Islet precursor cell (in vitro differentiated cells): ENCODE results near the gene CADPS2.
"Not testable (repeated sequence)": the region's sequence is repeated elsewhere in the genome, so short reads cannot be mapped to it uniquely, and the experiment has no call there.

Experiments used
- DNase-seq: peaks from one replicate; pipeline ENCODE4 v3.0.0-alpha.2; 2018

CADPS2 gene

DNA sequence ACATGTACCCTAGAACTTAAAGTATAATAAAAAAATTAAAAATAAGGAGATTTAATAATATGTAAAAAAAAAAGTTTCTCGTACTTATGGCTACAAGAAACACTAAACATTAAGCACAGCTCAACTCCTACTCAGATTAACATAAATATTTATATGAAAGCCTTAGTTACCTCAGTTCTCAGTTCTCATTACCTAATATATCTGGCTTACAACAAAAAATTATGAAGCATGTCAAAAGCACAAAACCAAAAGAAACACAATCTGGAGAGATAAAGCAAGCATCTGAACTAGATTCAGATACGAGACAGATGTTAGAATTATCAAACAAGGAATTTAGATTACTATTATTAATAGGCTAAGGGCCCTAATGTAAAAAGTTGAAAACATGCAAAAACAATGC lies 227.4 kb downstream of the CADPS2 start:
- DNase-seq, result no peak

DNA sequence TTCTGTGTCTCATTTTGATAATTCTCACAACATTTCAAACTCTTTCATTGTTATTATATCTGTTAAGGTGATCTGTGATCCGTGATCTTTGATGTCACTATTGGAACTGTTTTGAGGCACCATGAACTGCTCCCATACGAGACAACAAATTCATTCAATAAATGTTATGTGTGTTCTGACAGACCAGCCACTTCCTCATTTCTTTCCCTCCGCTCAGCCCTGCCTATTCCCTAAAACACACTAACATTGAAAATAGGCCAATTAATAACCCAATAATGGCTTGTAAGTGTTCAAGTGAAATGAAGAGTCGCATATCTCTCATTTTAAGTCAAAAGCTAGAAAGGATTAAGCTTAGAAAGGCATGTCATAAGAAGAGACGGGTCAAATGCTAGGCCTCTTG lies 232.6 kb downstream of the CADPS2 start:
- no peak for DNase-seq

GRCh38 chr7:122652876-122653275 lies 233.4 kb downstream of the CADPS2 start:
- DNase-seq, result no peak

GRCh38 chr7:122651451-122651850 lies 234.8 kb downstream of the CADPS2 start:
- DNase-seq, result no peak

- no peak for DNase-seq
These were observed 243.0 kb downstream of the CADPS2 start for GRCh38 chr7:122643250-122643649.

GRCh38 chr7:122638459-122638858 lies 247.8 kb downstream of the CADPS2 start:
- no peak for DNase-seq

DNA sequence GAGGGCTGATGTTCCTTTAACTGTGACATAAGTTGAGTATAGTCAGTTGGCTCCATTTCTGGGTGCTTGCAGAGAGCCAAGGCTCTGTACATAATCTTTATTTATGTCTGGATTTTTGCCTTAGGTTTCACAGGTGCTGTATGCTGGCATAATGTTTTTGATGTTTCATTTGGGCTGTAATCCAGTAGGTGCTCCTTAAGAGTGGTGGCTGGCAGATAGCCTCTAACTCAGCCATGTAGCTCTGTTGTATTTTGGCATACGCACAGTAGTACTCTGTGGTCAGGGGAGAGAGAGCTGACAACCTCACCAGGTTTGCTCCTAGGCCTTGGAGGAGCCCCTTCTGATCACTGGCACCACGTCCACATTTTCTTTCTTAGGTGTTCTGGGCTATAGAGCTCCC lies 248.5 kb downstream of the CADPS2 start:
- no peak for DNase-seq

- DNase-seq, result not testable (repeated sequence)
These were observed 250.8 kb downstream of the CADPS2 start for GRCh38 chr7:122635481-122635880.

DNA sequence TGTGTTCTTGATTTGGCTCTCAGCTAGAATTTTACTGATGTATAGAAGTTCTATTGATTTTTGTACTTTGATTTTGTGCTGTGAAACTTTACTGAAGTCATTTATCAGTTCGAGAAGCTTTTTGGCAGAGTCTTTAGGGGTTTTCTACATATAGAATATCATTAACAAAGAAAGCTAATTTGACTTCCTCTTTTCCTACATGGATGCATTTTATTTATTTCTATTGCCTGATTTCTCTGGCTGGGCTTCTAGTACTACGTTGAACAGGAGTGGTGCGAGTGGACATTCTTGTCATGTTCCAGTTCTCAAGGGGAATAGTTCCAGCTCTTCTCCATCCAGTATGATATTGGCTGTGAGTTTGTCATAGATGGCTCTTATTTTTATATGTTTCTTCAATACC lies 252.8 kb downstream of the CADPS2 start:
- DNase-seq, result no peak

DNA sequence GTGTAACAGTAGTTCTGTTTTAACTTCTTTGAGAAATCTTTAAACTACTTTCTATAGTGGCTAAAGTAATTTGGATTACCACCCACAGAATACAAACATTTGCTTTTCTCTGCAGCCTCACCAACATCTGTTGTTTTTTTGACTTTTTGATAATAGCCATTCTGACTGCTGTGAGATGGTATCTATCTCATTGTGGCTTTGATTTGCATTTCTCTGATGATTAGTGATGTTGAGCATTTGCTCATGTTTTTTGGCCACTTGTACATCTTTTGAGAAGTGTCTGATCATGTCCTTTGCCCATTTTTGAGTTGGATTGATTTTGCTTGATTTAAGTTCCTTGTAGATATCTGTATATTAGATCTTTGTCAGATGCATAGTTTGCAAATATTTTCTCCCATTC lies 254.0 kb downstream of the CADPS2 start:
- DNase-seq, result no peak

DNA sequence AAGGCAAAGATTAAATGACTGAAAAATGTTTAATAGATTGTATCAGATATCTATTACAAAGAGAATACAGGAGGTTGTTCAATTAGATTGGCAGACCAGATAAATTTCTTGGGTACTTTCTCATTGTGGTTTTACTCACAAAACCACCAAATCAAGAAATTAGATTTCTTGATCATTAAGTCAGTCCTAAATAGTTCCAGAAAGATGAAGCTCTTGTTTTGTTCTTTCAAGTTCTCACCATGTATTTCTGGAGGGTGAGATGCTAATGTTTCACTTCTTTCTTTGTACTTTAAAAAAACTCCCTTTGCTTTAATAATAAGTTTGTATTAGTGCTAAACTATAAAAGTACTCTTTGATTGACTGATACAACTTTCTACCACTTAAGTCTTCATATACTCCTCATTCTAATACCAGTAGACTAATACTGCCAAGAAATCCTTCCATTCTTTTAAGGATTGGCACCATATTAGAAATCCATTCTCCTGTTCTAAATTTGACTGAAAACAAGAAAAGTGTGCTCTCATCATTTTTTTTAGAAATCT lies 256.8 kb downstream of the CADPS2 start:
- no peak for DNase-seq

- no peak for DNase-seq
These were observed 257.4 kb downstream of the CADPS2 start for GRCh38 chr7:122628651-122629411.

DNA sequence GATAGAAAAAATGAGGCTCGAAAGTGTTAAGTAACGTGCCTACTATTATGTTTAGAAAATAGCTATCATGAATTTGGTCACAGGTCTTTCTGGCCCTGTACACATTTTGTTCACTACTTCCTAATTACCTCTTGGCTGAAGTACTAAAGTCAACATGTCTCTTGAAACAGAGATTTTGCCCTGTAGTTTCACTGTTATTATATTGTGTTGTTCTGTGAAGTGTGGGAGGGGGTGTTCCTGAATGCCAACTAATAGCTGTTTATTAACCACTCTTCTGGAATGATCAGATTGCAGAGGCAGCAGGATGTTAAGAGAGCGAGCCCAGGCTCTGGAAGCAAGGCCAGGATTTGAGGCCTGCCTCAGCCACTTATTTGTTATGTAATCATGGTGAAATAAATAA lies 259.5 kb downstream of the CADPS2 start:
- no peak for DNase-seq

GRCh38 chr7:122622682-122623081 lies 263.6 kb downstream of the CADPS2 start:
- DNase-seq, result no peak

DNA sequence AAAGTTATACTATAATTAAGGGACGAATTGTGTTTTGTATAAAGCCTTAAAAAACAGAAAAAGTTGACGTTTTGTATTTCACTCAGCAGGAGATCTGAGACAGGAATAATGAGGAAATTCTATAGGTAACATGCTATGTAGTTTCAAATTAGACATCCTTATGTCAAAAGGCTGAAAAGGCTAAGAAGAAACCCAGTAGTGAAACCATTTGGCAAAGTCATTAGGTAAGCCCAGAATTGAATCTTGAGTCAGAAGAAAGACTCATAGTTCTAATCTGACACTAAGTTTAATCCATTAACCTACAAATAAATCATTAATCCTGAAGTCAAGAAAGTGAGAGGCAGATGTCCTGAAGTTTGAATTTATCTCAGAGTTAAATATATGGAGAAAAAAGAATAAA lies 266.6 kb downstream of the CADPS2 start:
- no peak for DNase-seq

GRCh38 chr7:122618585-122619189 lies 267.6 kb downstream of the CADPS2 start:
- DNase-seq, result no peak

DNA sequence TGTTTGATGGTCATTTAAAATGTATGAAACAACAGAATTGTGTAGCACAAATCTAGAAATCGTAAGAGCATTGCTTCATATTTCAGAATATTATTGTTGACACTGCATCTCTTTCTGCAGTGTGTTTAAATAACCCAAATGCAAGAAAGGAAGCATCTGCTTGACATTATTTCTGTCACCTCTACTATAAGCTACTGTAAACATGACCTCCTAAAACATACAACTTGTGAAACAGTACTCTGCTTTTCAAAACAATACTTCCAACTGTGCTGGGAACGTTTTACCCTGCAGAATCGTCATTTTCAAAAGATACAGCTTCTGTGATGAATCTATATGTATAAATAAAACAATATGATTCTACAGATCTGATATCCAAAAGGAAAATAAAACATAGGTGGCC lies 269.3 kb downstream of the CADPS2 start:
- no peak for DNase-seq

- DNase-seq, result no peak
These were observed 280.3 kb downstream of the CADPS2 start for GRCh38 chr7:122605929-122606328.

DNA sequence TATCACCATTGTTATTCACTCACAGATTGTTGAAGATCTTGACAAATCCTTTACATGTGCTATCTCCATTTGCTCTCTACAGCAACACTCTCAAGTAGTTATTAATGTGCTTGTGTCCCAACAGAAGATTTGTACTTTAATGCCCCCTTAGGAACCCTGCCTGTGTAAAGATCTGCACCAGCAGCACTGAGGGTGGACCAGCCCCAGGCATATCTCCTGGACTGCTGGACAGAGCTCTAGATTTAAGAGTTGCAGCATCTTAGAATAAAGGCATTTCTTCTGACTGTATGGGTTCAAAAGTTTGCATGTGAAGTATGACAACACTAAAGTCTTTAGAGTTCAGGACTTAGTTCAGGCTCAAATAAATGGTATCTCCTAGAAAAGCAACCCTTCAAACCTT lies 282.0 kb downstream of the CADPS2 start:
- DNase-seq, result no peak

DNA sequence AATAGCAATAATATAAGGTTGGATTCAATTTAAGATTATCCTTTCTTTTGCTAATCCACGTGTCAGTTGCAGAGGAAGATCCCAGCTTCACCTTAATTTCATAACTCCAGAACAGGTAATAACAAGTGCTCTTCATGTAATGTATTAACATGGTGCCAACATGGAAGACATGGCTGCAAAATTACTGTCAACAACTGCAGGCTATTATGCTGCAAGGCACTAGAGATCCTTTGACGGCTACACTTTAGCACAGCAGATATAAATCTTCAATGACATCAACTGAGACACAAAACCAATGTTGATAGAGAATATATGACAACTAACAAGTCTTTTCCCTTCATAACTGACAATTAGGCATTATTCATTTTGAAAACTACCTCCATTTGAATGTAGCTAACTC lies 283.5 kb downstream of the CADPS2 start:
- DNase-seq, result no peak

DNA sequence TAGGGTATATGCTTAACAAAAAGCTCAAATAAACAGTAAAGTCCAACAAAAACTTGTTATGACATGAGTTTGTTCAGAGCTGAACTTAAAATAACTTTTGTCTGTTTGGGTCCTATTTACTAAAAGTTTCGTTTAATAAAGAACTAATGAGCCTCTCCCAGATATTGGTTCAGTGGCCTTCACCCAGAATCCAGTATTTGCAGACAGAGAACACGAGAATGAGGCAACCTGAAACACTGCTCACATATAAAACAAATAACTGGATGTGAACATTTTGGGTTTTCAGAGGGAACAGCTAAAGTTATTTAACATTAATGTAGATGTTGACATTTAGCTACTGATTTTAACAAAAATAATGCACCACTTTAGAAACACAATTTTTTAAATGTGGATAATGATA lies 285.6 kb downstream of the CADPS2 start:
- DNase-seq, result no peak

GRCh38 chr7:122600042-122600441 lies 286.2 kb downstream of the CADPS2 start:
- no peak for DNase-seq

GRCh38 chr7:122597277-122597676 lies 289.0 kb downstream of the CADPS2 start:
- DNase-seq, result no peak

- DNase-seq, result no peak
These were observed 290.4 kb downstream of the CADPS2 start for GRCh38 chr7:122595885-122596284.

- DNase-seq, result no peak
These were observed 297.6 kb downstream of the CADPS2 start for GRCh38 chr7:122588621-122589020.
